Epithelial cell of proximal tubule (primary cell): ENCODE results near the gene C1RL. TPM values are rescaled to one million over a fixed set of nuclear protein-coding genes. Genes with fewer than 3 reads are reported as not detected.

ENCODE experiments used
- DNase-seq: peaks from one replicate; pipeline ENCODE4 v3.0.0-alpha.2; 2011; ENCODE audit warnings: low read depth
- H3K4me3 ChIP-seq: 2 replicates; pipeline ENCODE4 v1.5.1; 2011; ENCODE audit warnings: low read depth, mild to moderate bottlenecking, low read length
- CTCF ChIP-seq: conservative IDR thresholded peaks from 2 replicates; pipeline ENCODE4 v1.5.1; 2012; ENCODE audit warnings: low read depth, mild to moderate bottlenecking, low read length
- total RNA-seq: library from RNA; depleted of rRNA; stranded (reverse); fragments of >200 nt; gene quantifications from 2 replicates; pipeline ENCODE4 v1.2.3, GENCODE V29; 2015

Gene C1RL
- 11.2 and 11.3 TPM in 2 replicates for total RNA-seq

- peak within 1 kb of the TSS; percentile 67 for H3K4me3 ChIP-seq
- TF ChIP-seq CTCF = peak; percentile 94
- DNase-seq = peak; percentile 52
These were observed at the start of gene C1RL for GRCh38 chr12:7108796-7109571. C1RL (minus strand) TSS chr12:7109214; CDS start chr12:7109180, 34 bp downstream.

GRCh38 chr12:7157391-7157790, 48.4 kb upstream of the C1RL start:
- no peak overlapping the region for H3K4me3 ChIP-seq
- no peak for DNase-seq
- no peak for TF ChIP-seq CTCF

- DNase-seq = no peak
- TF ChIP-seq CTCF = no peak
- H3K4me3 ChIP-seq = no peak overlapping the region
These were observed 47.5 kb upstream of the C1RL start for GRCh38 chr12:7156259-7157197.

- no peak overlapping the region for H3K4me3 ChIP-seq
- no peak for TF ChIP-seq CTCF
- DNase-seq = no peak
These were observed 46.5 kb upstream of the C1RL start for GRCh38 chr12:7155471-7156034.

DNA sequence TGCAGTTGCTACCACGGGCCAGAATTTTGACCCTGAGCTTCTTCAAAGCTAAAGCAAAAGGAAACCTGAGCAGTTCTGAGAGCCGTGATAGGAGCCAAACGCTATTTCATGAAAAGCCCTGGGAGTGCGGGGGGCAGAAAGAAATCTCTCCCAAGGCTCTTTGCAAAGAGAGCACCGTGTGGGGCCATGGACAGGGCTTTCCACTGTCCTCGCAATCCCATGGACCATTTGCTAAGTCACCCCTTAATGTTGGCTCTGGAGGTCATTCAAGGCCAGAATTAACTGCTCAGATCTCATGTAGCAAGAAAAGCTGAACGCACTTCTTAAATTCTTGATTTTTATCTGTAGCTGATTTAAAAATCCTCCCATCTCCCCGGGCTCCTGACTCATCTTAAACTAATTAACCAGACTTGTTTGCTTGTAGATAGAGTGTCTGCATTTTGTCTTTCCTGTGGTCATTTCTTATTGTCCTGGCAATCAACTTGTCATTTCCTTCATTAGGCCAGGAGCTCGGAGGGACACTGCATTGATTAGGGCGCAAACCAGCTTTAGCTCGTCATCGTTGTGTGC, 46.0 kb upstream of the C1RL start:
- no peak overlapping the region for H3K4me3 ChIP-seq
- no peak for DNase-seq
- no peak for TF ChIP-seq CTCF

DNA sequence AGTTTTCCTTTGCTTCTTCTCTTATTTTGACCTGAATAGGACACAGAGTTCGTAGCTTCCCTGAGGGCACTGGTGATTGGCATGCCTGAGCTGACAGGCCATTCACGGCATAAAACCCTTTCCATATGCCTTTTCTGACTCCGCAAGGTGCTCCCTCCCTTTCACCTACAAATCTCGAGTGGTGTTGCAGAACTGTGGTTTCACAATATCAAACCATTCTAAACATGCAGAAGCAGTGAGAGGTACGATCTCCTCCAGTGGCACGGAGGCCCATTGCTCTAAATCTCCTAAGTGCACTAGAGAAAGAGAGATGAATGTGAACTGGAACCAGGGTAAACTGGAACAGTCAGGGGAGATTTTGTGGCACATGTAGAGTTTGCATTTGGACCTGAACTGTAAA, 45.0 kb upstream of the C1RL start:
- no peak for TF ChIP-seq CTCF
- no peak overlapping the region for H3K4me3 ChIP-seq

More for the DNA sequence above, 45.0 kb upstream of the C1RL start:
- DNase-seq = no peak
